ENCODE data around the gene PKN3. TPM values are rescaled to one million over a fixed set of nuclear protein-coding genes. Genes with fewer than 3 reads are reported as not detected.
A peak's percentile ranks its signal among the peaks of the same experiment; 100 is the strongest.

The PKN3 gene
- total and polyA plus RNA-seq, 8 donors = 2.5 to 11.0 (median 3.9) TPM

GRCh38 chr9:128764361-128764760 lies 62.1 kb downstream of the PKN3 start:
- peak in 3 of 4 donors; percentile 23 to 37 (median 26) for ATAC-seq

GRCh38 chr9:128765499-128765898 lies 63.2 kb downstream of the PKN3 start:
- ATAC-seq (peak in 3 of 4 donors; percentile 47 to 84 (median 53)), DNase-seq (no peak), FAIRE-seq (no peak)
- H3K27ac ChIP-seq = no peak overlapping the region
- no peak overlapping the region for H3K4me3 ChIP-seq
- 22 to 32% methylated on average over 3 of the region's 3 CpGs for WGBS, 2 donors
- H3K36me3 ChIP-seq = no peaks in the 10 kb centered on the region
- H3K4me1 ChIP-seq = peaks cover 0 to 14% (median 6%) of the 10 kb centered on the region in 3 donors
- intact Hi-C loops (cut with DNase I) = no loop called here
- H3K27me3 ChIP-seq = no peaks in the 10 kb centered on the region
- H3K9me3 ChIP-seq = no peaks in the 10 kb centered on the region
- TF ChIP-seq, protein P1, sequence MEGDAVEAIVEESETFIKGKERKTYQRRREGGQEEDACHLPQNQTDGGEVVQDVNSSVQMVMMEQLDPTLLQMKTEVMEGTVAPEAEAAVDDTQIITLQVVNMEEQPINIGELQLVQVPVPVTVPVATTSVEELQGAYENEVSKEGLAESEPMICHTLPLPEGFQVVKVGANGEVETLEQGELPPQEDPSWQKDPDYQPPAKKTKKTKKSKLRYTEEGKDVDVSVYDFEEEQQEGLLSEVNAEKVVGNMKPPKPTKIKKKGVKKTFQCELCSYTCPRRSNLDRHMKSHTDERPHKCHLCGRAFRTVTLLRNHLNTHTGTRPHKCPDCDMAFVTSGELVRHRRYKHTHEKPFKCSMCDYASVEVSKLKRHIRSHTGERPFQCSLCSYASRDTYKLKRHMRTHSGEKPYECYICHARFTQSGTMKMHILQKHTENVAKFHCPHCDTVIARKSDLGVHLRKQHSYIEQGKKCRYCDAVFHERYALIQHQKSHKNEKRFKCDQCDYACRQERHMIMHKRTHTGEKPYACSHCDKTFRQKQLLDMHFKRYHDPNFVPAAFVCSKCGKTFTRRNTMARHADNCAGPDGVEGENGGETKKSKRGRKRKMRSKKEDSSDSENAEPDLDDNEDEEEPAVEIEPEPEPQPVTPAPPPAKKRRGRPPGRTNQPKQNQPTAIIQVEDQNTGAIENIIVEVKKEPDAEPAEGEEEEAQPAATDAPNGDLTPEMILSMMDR (IDR thresholded peaks at IDR 0.05) = no peak

More at GRCh38 chr9:128764361-128764760, 62.1 kb downstream of the PKN3 start:
- no peak for DNase-seq
- no peak overlapping the region for H3K4me3 ChIP-seq
- peak overlapping the region in 1 of 4 donors; percentile 3 for H3K27ac ChIP-seq
- FAIRE-seq = no peak
- no peaks in the 10 kb centered on the region for H3K9me3 ChIP-seq
- H3K4me1 ChIP-seq = peaks cover 0 to 9% (median 3%) of the 10 kb centered on the region in 3 donors
- intact Hi-C loops (cut with DNase I) = no loop called here
- 77% methylated on average over 6 of the region's 6 CpGs for WGBS, 2 donors
- H3K27me3 ChIP-seq = no peaks in the 10 kb centered on the region
- TF ChIP-seq, protein P1 (IDR thresholded peaks at IDR 0.05) = no peak
- no peaks in the 10 kb centered on the region for H3K36me3 ChIP-seq

GRCh38 chr9:128768606-128769005 lies 66.3 kb downstream of the PKN3 start:
- Histone ChIP-seq H3K9me3 (no peaks in the 10 kb centered on the region), H3K27ac (no peak overlapping the region), H3K4me3 (no peak overlapping the region), H3K36me3 (no peaks in the 10 kb centered on the region), H3K4me1 (peaks cover 0 to 17% (median 6%) of the 10 kb centered on the region in 3 donors), H3K27me3 (no peaks in the 10 kb centered on the region)
- DNase-seq = no peak
- intact Hi-C loops (cut with DNase I) = no loop called here
- TF ChIP-seq, protein P1 (IDR thresholded peaks at IDR 0.05) = no peak
- no peak for FAIRE-seq
- WGBS, 2 donors = 83 to 84% methylated on average over 6 of the region's 6 CpGs
- no peak for ATAC-seq

Other genes with a start within 250 kb of the PKN3 start
- 10 to 100 TPM in 2 of 6 donors, 1 to 10 TPM in 4; 8.0 to 14.5 (median 9.3) TPM for gene ODF2, start 246.5 kb upstream of the PKN3 start, total RNA-seq
- 10 to 100 TPM; 10.9 to 15.0 TPM for gene ODF2, start 246.5 kb upstream of the PKN3 start, polyA plus RNA-seq
- gene GLE1, start 197.8 kb upstream of the PKN3 start, total RNA-seq = 10 to 100 TPM in 1 of 6 donors, 1 to 10 TPM in 5; 4.8 to 11.1 (median 8.0) TPM
- gene GLE1, start 197.8 kb upstream of the PKN3 start, polyA plus RNA-seq = 10 to 100 TPM in 1 of 2 donors, 1 to 10 TPM in 1; 5.1 to 11.2 TPM
- 100 to 1,000 TPM in 2 of 6 donors, 10 to 100 TPM in 4; 58.6 to 155 (median 77.1) TPM for gene SPTAN1, start 149.9 kb upstream of the PKN3 start, total RNA-seq
- gene SPTAN1, start 149.9 kb upstream of the PKN3 start, polyA plus RNA-seq = 100 to 1,000 TPM; 123 to 143 TPM
- gene DYNC2I2, start 45.7 kb upstream of the PKN3 start, total RNA-seq = 10 to 100 TPM; 19.5 to 29.3 (median 21.1) TPM
- 10 to 100 TPM; 75.2 to 90.3 TPM for gene DYNC2I2, start 45.7 kb upstream of the PKN3 start, polyA plus RNA-seq
- 100 to 1,000 TPM; 107 to 162 (median 150) TPM for gene SET, start 13.3 kb upstream of the PKN3 start, total RNA-seq
- 10 to 100 TPM; 42.9 to 77.3 TPM for gene SET, start 13.3 kb upstream of the PKN3 start, polyA plus RNA-seq
- gene ZDHHC12, start 21.6 kb downstream of the PKN3 start, total RNA-seq = 10 to 100 TPM; 18.3 to 31.5 (median 25.4) TPM
- 10 to 100 TPM; 27.6 to 56.9 TPM for gene ZDHHC12, start 21.6 kb downstream of the PKN3 start, polyA plus RNA-seq
- 10 to 100 TPM; 15.8 to 23.4 (median 17.9) TPM for gene ZER1, start 69.4 kb downstream of the PKN3 start, total RNA-seq
- gene ZER1, start 69.4 kb downstream of the PKN3 start, polyA plus RNA-seq = 10 to 100 TPM; 16.9 to 22.6 TPM
- 10 to 100 TPM; 10.9 to 18.5 (median 12.7) TPM for gene TBC1D13, start 84.8 kb downstream of the PKN3 start, total RNA-seq
- gene TBC1D13, start 84.8 kb downstream of the PKN3 start, polyA plus RNA-seq = 10 to 100 TPM; 15.7 to 17.2 TPM
- 10 to 100 TPM; 12.2 to 23.0 (median 14.3) TPM for gene ENDOG, start 116.0 kb downstream of the PKN3 start, total RNA-seq
- 10 to 100 TPM; 14.0 to 16.0 TPM for gene ENDOG, start 116.0 kb downstream of the PKN3 start, polyA plus RNA-seq
- 10 to 100 TPM; 14.8 to 28.0 (median 20.6) TPM for gene SPOUT1, start 127.3 kb downstream of the PKN3 start, total RNA-seq
- gene SPOUT1, start 127.3 kb downstream of the PKN3 start, polyA plus RNA-seq = 10 to 100 TPM; 28.8 to 32.8 TPM
- 1 to 10 TPM; 1.1 to 2.9 (median 1.5) TPM for gene KYAT1, start 179.4 kb downstream of the PKN3 start, total RNA-seq
- 1 to 10 TPM; 4.2 to 5.2 TPM for gene KYAT1, start 179.4 kb downstream of the PKN3 start, polyA plus RNA-seq
- 10 to 100 TPM in 4 of 6 donors, 1 to 10 TPM in 2; 8.7 to 20.4 (median 10.4) TPM for gene LRRC8A, start 179.6 kb downstream of the PKN3 start, total RNA-seq
- gene LRRC8A, start 179.6 kb downstream of the PKN3 start, polyA plus RNA-seq = 10 to 100 TPM in 1 of 2 donors, 1 to 10 TPM in 1; 9.2 to 10.1 TPM
- 10 to 100 TPM; 20.7 to 48.7 (median 42.2) TPM for gene PHYHD1, start 218.5 kb downstream of the PKN3 start, total RNA-seq
- gene PHYHD1, start 218.5 kb downstream of the PKN3 start, polyA plus RNA-seq = 10 to 100 TPM; 45.7 to 71.3 TPM
- gene DOLK, start 245.1 kb downstream of the PKN3 start, total RNA-seq = 1 to 10 TPM; 5.7 to 8.2 (median 6.6) TPM
- gene DOLK, start 245.1 kb downstream of the PKN3 start, polyA plus RNA-seq = 1 to 10 TPM; 5.4 to 8.5 TPM
- gene NUP188, start 245.2 kb downstream of the PKN3 start, total RNA-seq = 10 to 100 TPM; 11.5 to 20.8 (median 13.5) TPM
- 10 to 100 TPM; 10.8 to 18.0 TPM for gene NUP188, start 245.2 kb downstream of the PKN3 start, polyA plus RNA-seq

Data from pancreas (tissue), 10 donors.